NCI-H460 (cell line): Measurements from ENCODE around the gene SNRPD3. TPM values are rescaled to one million over a fixed set of nuclear protein-coding genes. Genes with fewer than 3 reads are reported as not detected.
"Not testable (repeated sequence)": the region's sequence is repeated elsewhere in the genome, so short reads cannot be mapped to it uniquely, and the experiment has no call there.

Experiments used
- DNase-seq: peaks from one replicate; pipeline ENCODE4 v3.0.0-alpha.2; 2016; ENCODE audit warnings: low read depth; ENCODE audit errors: extremely low read depth
- total RNA-seq: library from RNA; depleted of rRNA; stranded (reverse); fragments of >200 nt; shearing (Covaris generic); gene quantifications from 2 replicates; pipeline ENCODE4 v1.2.3, GENCODE V29; 2014

Gene SNRPD3
- total RNA-seq, 1 experiment from 2014 or later, result 92.1 TPM

- not testable (repeated sequence) for DNase-seq
These were observed 24.8 kb upstream of the SNRPD3 start for GRCh38 chr22:24530968-24531367.

GRCh38 chr22:24532075-24532474, 23.7 kb upstream of the SNRPD3 start:
- DNase-seq, result no peak

GRCh38 chr22:24535348-24535747, 20.5 kb upstream of the SNRPD3 start:
- no peak for DNase-seq

- DNase-seq, result no peak
These were observed 19.7 kb upstream of the SNRPD3 start for GRCh38 chr22:24536089-24536488.

GRCh38 chr22:24540470-24540869, 15.3 kb upstream of the SNRPD3 start:
- DNase-seq, result no peak

- DNase-seq, result no peak
These were observed 13.9 kb upstream of the SNRPD3 start for GRCh38 chr22:24541681-24542515.

- DNase-seq, result no peak
These were observed 13.2 kb upstream of the SNRPD3 start for GRCh38 chr22:24542641-24543040.

GRCh38 chr22:24543185-24543601, 12.6 kb upstream of the SNRPD3 start:
- DNase-seq, result no peak

- DNase-seq, result no peak
These were observed 12.0 kb upstream of the SNRPD3 start for GRCh38 chr22:24543679-24544243.

GRCh38 chr22:24548812-24549211, 7.0 kb upstream of the SNRPD3 start:
- no peak for DNase-seq

- no peak for DNase-seq
These were observed 5.5 kb upstream of the SNRPD3 start for GRCh38 chr22:24550028-24550901.

GRCh38 chr22:24550902-24551435, 4.8 kb upstream of the SNRPD3 start:
- DNase-seq, result no peak

GRCh38 chr22:24552503-24553286, 3.1 kb upstream of the SNRPD3 start:
- DNase-seq, result not testable (repeated sequence)

GRCh38 chr22:24553597-24554312, 2.0 kb upstream of the SNRPD3 start:
- DNase-seq, result no peak

GRCh38 chr22:24554313-24555164, 1.3 kb upstream of the SNRPD3 start, which contains the start of gene GUCD1:
GUCD1 (minus strand) TSS chr22:24555138; CDS start chr22:24554991, 147 bp downstream.
- DNase-seq, result no peak

- no peak for DNase-seq
These were observed 3.7 kb downstream of the SNRPD3 start for GRCh38 chr22:24559471-24559870.

GRCh38 chr22:24563246-24563645, 7.4 kb downstream of the SNRPD3 start:
- no peak for DNase-seq

- DNase-seq, result no peak
These were observed 8.7 kb downstream of the SNRPD3 start for GRCh38 chr22:24564376-24565058.
